GM19193 (cell line): Measurements from ENCODE around the gene RGS3.

Source experiments
- POLR2A ChIP-seq: IDR thresholded peaks from 4 replicates; pipeline ENCODE4 v1.6.1; 2011; ENCODE audit not compliant: insufficient read depth, insufficient read length; ENCODE audit errors: extremely low read depth

RGS3 gene

GRCh38 chr9:113493203-113493520, 29.6 kb downstream of the RGS3 start:
- no peak for TF ChIP-seq POLR2A

- no peak for TF ChIP-seq POLR2A
Observed at GRCh38 chr9:113495526-113495925, 32.0 kb downstream of the RGS3 start.

- TF ChIP-seq POLR2A: no peak
Observed at GRCh38 chr9:113497051-113497450, 33.5 kb downstream of the RGS3 start.

GRCh38 chr9:113499153-113499875, 35.8 kb downstream of the RGS3 start:
- TF ChIP-seq POLR2A: no peak

DNA sequence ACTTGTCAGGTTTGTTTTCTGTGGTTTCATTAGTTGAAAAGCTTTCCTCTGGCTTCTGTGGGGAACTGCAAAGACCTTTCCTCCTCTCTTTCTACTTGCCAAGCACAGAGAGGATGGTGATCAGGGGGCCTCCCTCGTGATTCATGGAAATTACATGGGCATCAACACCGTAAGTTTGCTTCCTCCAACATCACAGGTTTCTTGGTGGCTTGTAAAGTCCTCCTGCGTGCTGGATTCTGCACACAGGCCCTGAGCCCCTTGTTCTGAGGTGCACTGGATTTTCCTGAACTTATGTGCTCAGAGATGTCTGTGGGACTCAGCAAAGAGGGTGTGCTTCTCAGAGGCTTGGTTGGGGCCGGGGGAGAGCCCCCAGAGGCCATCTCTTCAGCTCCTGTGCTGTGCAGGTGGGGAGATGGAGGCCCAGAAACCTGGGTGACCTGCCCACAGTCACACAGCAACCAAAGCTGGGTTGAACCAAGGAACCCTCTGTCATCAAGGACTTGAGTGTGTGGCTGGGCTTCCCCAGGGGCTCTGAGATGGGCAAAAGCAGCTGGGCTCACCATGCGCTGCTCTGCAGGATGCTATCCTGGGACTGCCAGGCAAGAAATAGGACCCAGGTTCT, 36.5 kb downstream of the RGS3 start:
- TF ChIP-seq POLR2A: no peak

DNA sequence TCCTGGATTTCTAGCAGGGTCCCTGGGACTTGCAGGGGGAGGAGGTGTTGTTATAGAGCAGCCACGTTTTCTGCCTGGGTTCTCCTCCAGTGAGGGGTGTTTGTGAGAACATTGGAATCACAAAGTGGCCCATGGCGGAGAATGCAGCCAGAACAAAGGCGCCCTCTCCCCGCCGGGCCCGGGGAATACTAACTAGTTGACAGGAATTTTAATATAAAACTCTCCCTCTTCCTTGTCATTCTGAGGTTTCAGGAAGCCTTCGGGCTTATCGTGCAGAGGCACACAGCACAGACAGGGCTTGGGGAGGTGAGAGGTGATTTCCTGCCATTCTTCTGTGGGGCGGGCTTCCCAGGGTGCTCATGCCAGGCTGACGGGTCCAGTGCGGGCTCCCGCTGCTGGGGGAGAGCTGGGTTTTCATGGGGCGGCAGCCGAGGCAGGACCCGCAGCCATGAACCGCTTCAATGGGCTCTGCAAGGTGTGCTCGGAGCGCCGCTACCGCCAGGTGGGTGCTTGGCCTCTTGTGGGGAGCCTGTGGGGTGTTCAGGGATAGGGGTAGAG, 37.7 kb downstream of the RGS3 start:
- no peak for TF ChIP-seq POLR2A

DNA sequence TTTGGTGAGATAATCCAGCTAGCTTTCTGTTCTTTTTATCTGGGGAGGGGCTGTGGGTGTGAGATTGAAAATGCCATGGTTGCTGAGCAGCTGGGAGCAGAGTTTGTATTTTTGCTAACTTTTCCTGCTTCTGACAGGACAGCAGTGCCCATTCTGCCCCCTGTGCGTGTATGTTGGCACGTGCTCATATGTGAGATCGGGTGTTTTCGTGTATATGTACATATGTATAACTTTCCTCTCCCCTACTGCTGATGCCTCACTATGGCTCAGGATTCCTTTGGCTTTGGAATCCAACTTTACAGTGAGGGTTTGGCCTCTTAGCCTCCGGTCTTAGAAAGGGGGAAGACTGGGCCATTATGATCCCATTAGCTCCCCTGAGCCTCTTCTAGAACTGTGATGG, 38.3 kb downstream of the RGS3 start:
- TF ChIP-seq POLR2A: no peak

DNA sequence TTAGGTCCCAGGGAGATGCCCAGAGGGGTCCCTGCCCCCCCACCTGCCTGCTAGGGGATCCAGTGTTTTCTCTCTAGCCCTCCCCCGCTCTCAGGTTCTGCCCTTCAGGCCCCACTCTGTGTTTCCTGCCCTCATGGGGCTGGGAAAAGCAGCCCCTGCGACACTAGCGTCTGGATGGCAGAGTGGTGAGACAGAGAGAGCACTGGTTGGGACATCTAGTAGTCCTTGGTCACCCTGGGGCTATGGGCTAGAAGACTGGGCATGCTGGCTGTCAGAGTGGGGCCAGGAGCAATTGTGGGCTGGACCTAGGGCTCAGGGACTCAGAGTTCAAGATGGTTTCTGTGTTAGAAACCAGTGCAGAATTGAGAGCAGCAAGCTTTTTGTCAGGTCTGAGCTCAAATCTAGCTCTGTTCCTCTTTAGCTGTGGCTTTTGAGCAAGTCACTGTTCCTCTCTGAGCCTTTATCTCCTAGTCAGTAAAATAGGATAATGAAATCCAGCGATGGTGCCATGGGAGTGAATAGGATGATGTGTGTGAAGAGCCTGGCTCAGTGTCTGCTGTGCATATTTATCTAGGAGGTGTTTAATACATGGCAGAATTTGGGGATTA, 39.0 kb downstream of the RGS3 start:
- TF ChIP-seq POLR2A: no peak

DNA sequence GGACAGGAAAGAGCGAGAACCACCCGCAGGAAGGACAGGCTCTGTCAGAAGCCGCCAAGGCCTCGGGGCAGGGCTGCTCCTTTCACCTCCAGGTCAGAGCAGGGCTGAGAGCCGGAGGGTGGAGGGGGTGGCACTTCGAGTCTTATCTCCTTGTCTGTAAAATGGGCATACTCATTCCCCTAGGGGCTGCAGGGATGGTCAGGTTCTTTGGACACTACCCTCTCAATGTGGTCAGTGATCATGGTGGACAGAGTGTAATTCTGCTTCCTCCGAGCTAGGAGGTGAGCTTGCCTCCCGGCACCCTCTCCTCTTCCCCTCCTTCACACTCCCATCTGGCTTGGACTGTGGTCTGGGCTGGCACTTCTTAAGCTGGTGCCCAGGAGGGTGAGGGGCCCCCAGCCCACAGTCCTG, 39.6 kb downstream of the RGS3 start:
- no peak for TF ChIP-seq POLR2A

DNA sequence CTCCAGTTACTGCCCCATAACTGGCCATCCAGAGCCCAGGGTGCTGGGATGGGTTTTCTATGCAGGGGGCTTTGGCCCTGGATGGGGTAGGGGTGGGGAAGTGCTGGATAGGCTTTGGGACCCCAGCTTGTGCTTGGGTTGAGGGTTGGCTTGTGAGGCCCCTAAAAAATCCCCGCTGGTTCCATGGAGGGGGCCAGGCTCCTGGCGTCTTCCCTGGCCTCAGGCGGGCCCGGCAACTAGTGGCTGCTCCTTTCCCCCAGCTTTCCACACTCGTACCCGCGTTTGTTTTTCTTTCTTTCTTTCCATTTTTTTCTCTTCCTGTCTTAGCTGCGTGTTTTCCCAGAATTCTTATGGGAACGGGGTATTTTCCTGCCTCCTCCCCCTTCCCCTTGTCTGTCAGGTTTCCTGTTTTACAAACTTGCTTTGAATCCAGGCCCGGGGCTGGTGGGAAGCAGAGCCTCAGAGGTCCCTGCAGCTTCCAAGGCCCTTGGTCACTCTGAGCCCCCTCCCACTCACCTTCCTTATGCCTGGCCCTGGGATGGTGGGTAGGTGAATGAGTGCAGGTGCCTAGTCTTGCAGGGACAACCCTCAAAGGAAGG, 40.2 kb downstream of the RGS3 start:
- TF ChIP-seq POLR2A: no peak

GRCh38 chr9:113504725-113505590, 41.4 kb downstream of the RGS3 start:
- TF ChIP-seq POLR2A: no peak

- no peak for TF ChIP-seq POLR2A
Observed at GRCh38 chr9:113506090-113506589, 42.6 kb downstream of the RGS3 start.

- no peak for TF ChIP-seq POLR2A
Observed at GRCh38 chr9:113507256-113507655, 43.7 kb downstream of the RGS3 start.

DNA sequence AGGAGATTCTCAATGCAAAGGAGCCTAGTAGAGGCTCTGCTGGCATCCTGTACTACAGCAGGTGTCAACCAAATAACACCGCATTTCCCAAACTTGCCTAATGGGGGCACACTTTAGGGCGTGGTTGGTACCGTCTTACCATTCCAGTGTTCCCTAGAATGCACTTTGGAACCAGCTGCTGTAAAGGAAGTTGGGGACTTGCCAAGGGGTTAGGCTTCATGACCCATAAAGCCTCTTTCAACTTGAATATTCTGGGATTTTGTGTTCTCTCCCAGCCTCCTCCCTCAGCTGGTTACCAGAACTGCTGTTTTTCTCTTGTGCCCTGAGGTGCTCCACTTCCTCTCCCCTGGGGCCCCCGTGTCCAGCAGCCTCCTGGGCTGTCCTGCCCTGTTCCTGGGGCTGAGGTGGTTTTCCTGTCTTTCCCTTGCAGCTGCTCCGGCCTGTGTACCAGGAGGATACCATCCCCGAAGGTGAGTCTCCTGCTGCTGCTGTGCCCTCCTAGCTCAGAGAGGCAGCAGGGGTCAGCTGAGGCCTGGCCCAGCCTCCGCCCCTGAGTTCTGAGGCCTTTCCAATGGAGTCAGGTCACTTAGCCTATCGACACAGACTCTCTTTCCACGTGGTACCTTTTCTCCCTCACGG, 44.7 kb downstream of the RGS3 start:
- TF ChIP-seq POLR2A: no peak
